Stomach (tissue), 4 donors: ENCODE data around the gene STX5.

Experiments
- CTCF ChIP-seq, 7 experiments: fragments of 450-650 bp in 4 of 7; fragments of 200-600 bp in 3 of 7; sonication (generic) in 3 of 7; IDR thresholded peaks; one replicate each; pipeline ENCODE4 v1.5.1; 2016 to 2019; ENCODE audit warnings: antibody characterized with exemption in 7 of 7, control low read depth in 2 of 7, mild to moderate bottlenecking in 1 of 7
- EP300 ChIP-seq: sonication (generic); formaldehyde crosslinking; IDR thresholded peaks from one replicate; pipeline ENCODE4 v1.6.1; 2017; ENCODE audit warnings: antibody characterized with exemption
- POLR2A ChIP-seq, 4 donors: fragments of 450-650 bp; IDR thresholded peaks; one replicate each; pipeline ENCODE4 v1.6.1; 2016; ENCODE audit warnings: antibody characterized with exemption in 4 of 4, control low read depth in 2 of 4, mild to moderate bottlenecking in 1 of 4, moderate library complexity in 1 of 4
- POLR2AphosphoS5 ChIP-seq, 3 donors: sonication (generic); formaldehyde crosslinking; IDR thresholded peaks; one replicate each; pipeline ENCODE4 v1.6.1; 2016; ENCODE audit warnings: antibody characterized with exemption in 3 of 3

- TF ChIP-seq CTCF (IDR thresholded peaks at IDR 0.05) (no peak), POLR2A (IDR thresholded peaks at IDR 0.05) (no peak), POLR2AphosphoS5 (IDR thresholded peaks at IDR 0.05) (no peak), EP300 (no peak)
Measured at GRCh38 chr11:62796281-62796680, 35.6 kb downstream of the STX5 start.
